Measurements from ENCODE around the gene ERMP1.
A peak's percentile ranks its signal among the peaks of the same experiment; 100 is the strongest.

- TF ChIP-seq, protein P1, sequence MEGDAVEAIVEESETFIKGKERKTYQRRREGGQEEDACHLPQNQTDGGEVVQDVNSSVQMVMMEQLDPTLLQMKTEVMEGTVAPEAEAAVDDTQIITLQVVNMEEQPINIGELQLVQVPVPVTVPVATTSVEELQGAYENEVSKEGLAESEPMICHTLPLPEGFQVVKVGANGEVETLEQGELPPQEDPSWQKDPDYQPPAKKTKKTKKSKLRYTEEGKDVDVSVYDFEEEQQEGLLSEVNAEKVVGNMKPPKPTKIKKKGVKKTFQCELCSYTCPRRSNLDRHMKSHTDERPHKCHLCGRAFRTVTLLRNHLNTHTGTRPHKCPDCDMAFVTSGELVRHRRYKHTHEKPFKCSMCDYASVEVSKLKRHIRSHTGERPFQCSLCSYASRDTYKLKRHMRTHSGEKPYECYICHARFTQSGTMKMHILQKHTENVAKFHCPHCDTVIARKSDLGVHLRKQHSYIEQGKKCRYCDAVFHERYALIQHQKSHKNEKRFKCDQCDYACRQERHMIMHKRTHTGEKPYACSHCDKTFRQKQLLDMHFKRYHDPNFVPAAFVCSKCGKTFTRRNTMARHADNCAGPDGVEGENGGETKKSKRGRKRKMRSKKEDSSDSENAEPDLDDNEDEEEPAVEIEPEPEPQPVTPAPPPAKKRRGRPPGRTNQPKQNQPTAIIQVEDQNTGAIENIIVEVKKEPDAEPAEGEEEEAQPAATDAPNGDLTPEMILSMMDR (IDR thresholded peaks at IDR 0.05), result peak; percentile 74 to 95
- TF ChIP-seq POLR2AphosphoS5 (IDR thresholded peaks at IDR 0.05) (peak in 2 of 3 donors; percentile 19 to 79), POLR2A (IDR thresholded peaks at IDR 0.05) (no peak), EP300 (IDR thresholded peaks at IDR 0.05) (no peak)
Observed at GRCh38 chr9:5832538-5833529, at the start of gene ERMP1.
